Ishikawa (cell line): ENCODE results near the gene COL15A1.

ENCODE experiments used
- CEBPB ChIP-seq: IDR thresholded peaks from 2 replicates; pipeline ENCODE4 v1.6.1; 2012
- CREB1 ChIP-seq: IDR thresholded peaks from 2 replicates; pipeline ENCODE4 v1.6.1; 2012; ENCODE audit warnings: low read depth
- EGR1 ChIP-seq: IDR thresholded peaks from 2 replicates; pipeline ENCODE4 v1.6.1; 2012
- EP300 ChIP-seq: IDR thresholded peaks from 2 replicates; pipeline ENCODE4 v1.6.1; 2012; ENCODE audit warnings: borderline replicate concordance
- FOXM1 ChIP-seq: IDR thresholded peaks from 2 replicates; pipeline ENCODE4 v1.6.1; 2012; ENCODE audit warnings: low read depth, borderline replicate concordance
- MAX ChIP-seq: IDR thresholded peaks from 2 replicates; pipeline ENCODE4 v1.6.1; 2012
- NFIC ChIP-seq: IDR thresholded peaks from 2 replicates; pipeline ENCODE4 v1.6.1; 2012
- RAD21 ChIP-seq: IDR thresholded peaks from 2 replicates; pipeline ENCODE4 v1.6.1; 2012; ENCODE audit warnings: low read depth
- TAF1 ChIP-seq: IDR thresholded peaks from 2 replicates; pipeline ENCODE4 v1.6.1; 2012; ENCODE audit warnings: low read depth, mild to moderate bottlenecking
- TCF12 ChIP-seq: IDR thresholded peaks from 2 replicates; pipeline ENCODE4 v1.6.1; 2012; ENCODE audit warnings: low read depth
- TEAD4 ChIP-seq: IDR thresholded peaks from 2 replicates; pipeline ENCODE4 v1.6.1; 2012
- USF1 ChIP-seq: IDR thresholded peaks from 2 replicates; pipeline ENCODE4 v1.6.1; 2012
- YY1 ChIP-seq: IDR thresholded peaks from 2 replicates; pipeline ENCODE4 v1.6.1; 2012; ENCODE audit warnings: low read depth
- ZBTB7A ChIP-seq: IDR thresholded peaks from 2 replicates; pipeline ENCODE4 v1.6.1; 2012; ENCODE audit warnings: low read depth
- TF ChIP-seq, protein P1 (sequence below): IDR thresholded peaks from 2 replicates; pipeline ENCODE4 v1.6.1; 2012; ENCODE audit warnings: low read depth, mild to moderate bottlenecking

Gene COL15A1

GRCh38 chr9:99106044-99106375, 162.3 kb downstream of the COL15A1 start:
- TF ChIP-seq YY1 (no peak), NFIC (no peak), MAX (no peak), TAF1 (no peak), EGR1 (no peak), CEBPB (no peak), USF1 (no peak), EP300 (no peak), ZBTB7A (no peak), RAD21 (no peak), CREB1 (no peak), TEAD4 (no peak), TCF12 (no peak), FOXM1 (no peak)
- TF ChIP-seq, protein P1, sequence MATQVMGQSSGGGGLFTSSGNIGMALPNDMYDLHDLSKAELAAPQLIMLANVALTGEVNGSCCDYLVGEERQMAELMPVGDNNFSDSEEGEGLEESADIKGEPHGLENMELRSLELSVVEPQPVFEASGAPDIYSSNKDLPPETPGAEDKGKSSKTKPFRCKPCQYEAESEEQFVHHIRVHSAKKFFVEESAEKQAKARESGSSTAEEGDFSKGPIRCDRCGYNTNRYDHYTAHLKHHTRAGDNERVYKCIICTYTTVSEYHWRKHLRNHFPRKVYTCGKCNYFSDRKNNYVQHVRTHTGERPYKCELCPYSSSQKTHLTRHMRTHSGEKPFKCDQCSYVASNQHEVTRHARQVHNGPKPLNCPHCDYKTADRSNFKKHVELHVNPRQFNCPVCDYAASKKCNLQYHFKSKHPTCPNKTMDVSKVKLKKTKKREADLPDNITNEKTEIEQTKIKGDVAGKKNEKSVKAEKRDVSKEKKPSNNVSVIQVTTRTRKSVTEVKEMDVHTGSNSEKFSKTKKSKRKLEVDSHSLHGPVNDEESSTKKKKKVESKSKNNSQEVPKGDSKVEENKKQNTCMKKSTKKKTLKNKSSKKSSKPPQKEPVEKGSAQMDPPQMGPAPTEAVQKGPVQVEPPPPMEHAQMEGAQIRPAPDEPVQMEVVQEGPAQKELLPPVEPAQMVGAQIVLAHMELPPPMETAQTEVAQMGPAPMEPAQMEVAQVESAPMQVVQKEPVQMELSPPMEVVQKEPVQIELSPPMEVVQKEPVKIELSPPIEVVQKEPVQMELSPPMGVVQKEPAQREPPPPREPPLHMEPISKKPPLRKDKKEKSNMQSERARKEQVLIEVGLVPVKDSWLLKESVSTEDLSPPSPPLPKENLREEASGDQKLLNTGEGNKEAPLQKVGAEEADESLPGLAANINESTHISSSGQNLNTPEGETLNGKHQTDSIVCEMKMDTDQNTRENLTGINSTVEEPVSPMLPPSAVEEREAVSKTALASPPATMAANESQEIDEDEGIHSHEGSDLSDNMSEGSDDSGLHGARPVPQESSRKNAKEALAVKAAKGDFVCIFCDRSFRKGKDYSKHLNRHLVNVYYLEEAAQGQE: no peak

DNA sequence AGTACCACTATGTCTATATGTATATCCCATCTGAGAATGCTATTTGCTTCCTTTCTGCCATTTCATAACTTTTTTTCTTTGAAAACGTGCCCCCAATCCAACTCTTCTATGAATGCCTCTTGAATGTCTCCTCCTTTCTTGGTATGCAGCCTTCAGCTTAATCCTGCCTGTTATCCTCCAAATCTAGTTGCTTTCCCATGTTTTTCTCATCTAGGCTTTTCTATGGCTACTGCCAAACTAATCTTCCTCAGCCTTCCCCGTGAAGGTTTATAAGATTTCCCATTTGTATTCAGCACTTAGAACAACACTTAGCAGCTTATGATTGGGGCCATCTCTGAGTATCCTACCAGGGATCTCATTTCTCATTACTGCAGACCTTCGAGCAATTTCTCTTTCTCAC, 163.7 kb downstream of the COL15A1 start:
- TF ChIP-seq, protein P1: no peak
- TF ChIP-seq EGR1 (no peak), TAF1 (no peak), YY1 (no peak), FOXM1 (no peak)

DNA sequence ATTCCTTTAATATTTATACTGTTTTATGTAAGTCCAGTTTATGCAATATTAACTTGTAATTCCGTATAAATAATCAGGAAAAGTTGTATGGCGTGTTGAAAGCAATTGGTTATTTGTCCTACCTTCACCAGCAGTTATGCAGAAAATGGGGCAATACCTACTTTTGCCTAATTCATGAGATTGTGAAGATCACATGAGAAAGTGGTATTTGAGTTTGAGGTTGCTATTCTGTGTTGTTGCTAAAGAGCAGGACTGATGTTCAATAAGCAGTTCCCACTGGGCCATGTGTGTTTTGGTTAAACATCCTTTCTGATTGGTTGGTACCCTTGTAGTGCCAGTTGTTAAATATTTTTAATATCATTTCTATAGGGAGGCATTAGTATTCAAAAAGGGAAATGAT, 164.4 kb downstream of the COL15A1 start:
- TF ChIP-seq TEAD4 (no peak), ZBTB7A (no peak)

GRCh38 chr9:99109522-99109921, 165.8 kb downstream of the COL15A1 start:
- TF ChIP-seq TCF12: no peak
- TF ChIP-seq, protein P1: no peak
- TF ChIP-seq YY1: no peak
- no peak for TF ChIP-seq EP300
- TF ChIP-seq RAD21: no peak
- TF ChIP-seq EGR1: no peak
- no peak for TF ChIP-seq NFIC
- TF ChIP-seq CREB1: no peak
- no peak for TF ChIP-seq USF1
- no peak for TF ChIP-seq CEBPB
- TF ChIP-seq ZBTB7A: no peak
- TF ChIP-seq TEAD4: no peak
- TF ChIP-seq TAF1: no peak
- no peak for TF ChIP-seq FOXM1
- no peak for TF ChIP-seq MAX

DNA sequence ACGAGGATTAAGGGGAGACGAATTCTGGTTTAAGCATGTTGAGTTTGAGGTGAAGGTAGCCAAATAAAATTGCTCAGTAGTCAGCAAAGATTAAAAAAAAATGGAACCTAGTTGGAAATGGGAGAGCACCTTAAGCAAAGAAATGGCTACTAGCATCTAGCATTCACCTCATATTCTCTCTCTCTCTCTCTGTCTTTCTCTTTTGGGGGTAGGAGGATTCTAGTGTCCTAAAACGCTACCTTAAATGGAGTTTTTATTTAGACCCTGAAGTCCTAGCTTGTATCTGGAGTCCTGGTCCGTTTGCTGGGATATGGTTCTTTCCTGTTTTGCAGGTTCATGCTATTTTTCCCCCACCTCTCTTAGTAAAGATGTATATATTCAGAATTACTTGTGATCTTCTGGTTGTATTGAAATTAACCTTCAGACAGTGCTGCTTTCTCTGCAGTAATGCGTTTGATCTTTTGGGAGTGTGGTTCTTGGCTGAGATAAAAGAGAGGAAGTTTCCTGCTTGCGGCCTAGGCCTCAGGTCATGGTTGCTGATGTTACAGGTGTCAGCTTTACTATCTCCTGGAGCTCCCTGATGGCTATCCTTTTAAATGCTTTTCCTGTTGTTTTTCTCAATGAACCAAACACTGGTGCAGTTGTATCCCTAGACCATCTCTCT, 169.2 kb downstream of the COL15A1 start:
- no peak for TF ChIP-seq RAD21
- TF ChIP-seq MAX: no peak
- TF ChIP-seq CREB1: no peak
- TF ChIP-seq TEAD4: no peak
- no peak for TF ChIP-seq USF1
- TF ChIP-seq, protein P1: no peak
- TF ChIP-seq ZBTB7A: no peak
- TF ChIP-seq EP300: no peak
- TF ChIP-seq FOXM1: no peak
- no peak for TF ChIP-seq YY1
- no peak for TF ChIP-seq EGR1
- TF ChIP-seq CEBPB: no peak
- no peak for TF ChIP-seq TCF12
- TF ChIP-seq NFIC: no peak
- no peak for TF ChIP-seq TAF1
